ENCODE data around the gene RAB20. TPM values are rescaled to one million over a fixed set of nuclear protein-coding genes. Genes with fewer than 3 reads are reported as not detected.

RAB20 gene
- total and polyA plus RNA-seq, 9 of the 15 experiments (the other 6 are each of a cell fraction or from before 2014, with no cell fraction given): 0.62 to 9.2 (median 5.4) TPM

DNA sequence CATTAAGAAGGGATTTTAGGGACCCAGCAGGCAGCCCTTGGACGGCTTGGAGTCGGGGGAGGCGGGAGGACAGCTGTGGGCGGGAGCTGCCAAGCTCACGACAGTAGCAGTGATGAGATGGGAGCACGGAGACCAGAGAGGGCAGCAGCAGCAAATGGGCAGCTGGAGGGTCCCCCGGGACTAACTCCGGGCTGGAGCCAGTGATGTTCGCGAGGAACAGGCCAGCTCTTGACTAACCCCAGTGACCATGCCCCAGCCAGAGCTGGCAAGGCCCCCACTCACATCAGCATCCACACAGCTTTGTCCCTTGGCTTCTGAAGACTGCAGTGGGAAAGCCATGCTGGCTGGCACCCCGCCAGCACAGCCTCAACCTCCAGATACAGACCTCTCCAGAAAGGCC lies 81.9 kb downstream of the RAB20 start:
- no peak overlapping the region for H3K4me3 ChIP-seq
- peaks cover 0 to 14% of the 10 kb centered on the region in 2 experiments; a peak in 2 of 5 replicates for H3K27me3 ChIP-seq (ENCODE audit: control insufficient read depth in 2 of 2, insufficient read depth in 2 of 2, low read length in 2 of 2)
- TF ChIP-seq NCOA4 (IDR thresholded peaks at IDR 0.05; ENCODE audit: partially characterized antibody): no peak
- no peak for TF ChIP-seq PTBP1 (IDR thresholded peaks at IDR 0.05; ENCODE audit: low read depth, low read length)
- TF ChIP-seq NFIC (IDR thresholded peaks at IDR 0.05): peak; percentile 77
- ATAC-seq (no peak), FAIRE-seq (no peak), DNase-seq (ENCODE audit: extremely low read depth in 1 of 4, low spot score in 3 of 4) (no peak)
- H3K27ac ChIP-seq (ENCODE audit: extremely low read depth, low read depth, low read length): no peak overlapping the region
- BruUV-seq (replicated peaks): no TSS peak
- CTCF ChIA-PET (ENCODE audit: low intra/inter-chr PET ratio): no interaction called here
- no peaks in the 10 kb centered on the region for H3K36me3 ChIP-seq (ENCODE audit: control insufficient read depth, insufficient read depth, low read length)
- WGBS (ENCODE audit: insufficient coverage, low coverage, missing lambda C conversion rate): 68% methylated on average over 8 of the region's 11 CpGs
- in situ Hi-C loops (cut with MboI): no loop called here
- no peaks in the 10 kb centered on the region for H4K20me1 ChIP-seq (replicated peaks; ENCODE audit: control insufficient read depth, insufficient read depth, low read length)
- no peak overlapping the region for H2AFZ ChIP-seq (ENCODE audit: low read depth, low read length)
- no peak overlapping the region for H3K4me2 ChIP-seq (ENCODE audit: insufficient read depth, low read length)
- no peaks in the 10 kb centered on the region for H3K9me3 ChIP-seq (replicated peaks; ENCODE audit: control insufficient read depth, insufficient read depth, low read depth, low read length)
- H3K4me1 ChIP-seq (replicated peaks in 1 of 2; ENCODE audit: control insufficient read depth in 2 of 2, insufficient read depth in 2 of 2, low read length in 2 of 2): peaks cover 18 to 33% of the 10 kb centered on the region in 2 experiments; a peak in 4 of 5 replicates
- intact Hi-C loops (cut with micrococcal nuclease): no loop called here
- no peaks in the 10 kb centered on the region for H3K79me2 ChIP-seq (ENCODE audit: control insufficient read depth, insufficient read depth, low read length)
- POLR2A ChIA-PET: interaction anchor here (0.6 kb wide), 1 partner anchor 205 kb away, joined by 3 read pairs; no protein-coding TSS in a partner anchor
- peaks cover 3% of the 10 kb centered on the region for H3K9me1 ChIP-seq (ENCODE audit: control insufficient read depth, insufficient read depth, low read length)
- no peak overlapping the region for H3K9ac ChIP-seq (ENCODE audit: insufficient read depth in 1 of 2, low read depth in 2 of 2, low read length in 2 of 2)

DNA sequence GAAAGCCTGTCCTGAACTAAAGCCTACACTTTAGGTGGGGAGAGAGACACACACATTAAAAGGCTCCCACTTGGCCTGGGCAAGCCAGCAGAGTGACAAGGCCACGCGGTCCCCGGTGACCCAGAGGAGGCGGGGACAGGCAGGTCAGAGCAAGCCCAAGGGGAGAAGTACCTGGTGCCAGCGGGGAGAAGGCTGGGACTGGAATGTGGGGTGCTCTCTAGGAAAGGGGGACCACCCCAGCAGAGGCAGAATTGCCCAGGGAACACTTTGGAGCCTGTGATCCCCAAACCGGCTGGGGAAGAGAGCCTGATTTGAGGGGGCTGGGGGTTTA lies 82.3 kb downstream of the RAB20 start:
- no peaks in the 10 kb centered on the region for H3K79me2 ChIP-seq (ENCODE audit: control insufficient read depth, insufficient read depth, low read length)
- H4K20me1 ChIP-seq (replicated peaks; ENCODE audit: control insufficient read depth, insufficient read depth, low read length): no peaks in the 10 kb centered on the region
- H2AFZ ChIP-seq (ENCODE audit: low read depth, low read length): 0 out of 2 replicates have a peak overlapping the region, but pooled peaks have one; percentile 40
- no peaks in the 10 kb centered on the region for H3K9me3 ChIP-seq (replicated peaks; ENCODE audit: control insufficient read depth, insufficient read depth, low read depth, low read length)
- H3K36me3 ChIP-seq (ENCODE audit: control insufficient read depth, insufficient read depth, low read length): no peaks in the 10 kb centered on the region
- peak overlapping the region in 1 of 2 experiments; percentile 64; a peak in 2 of 4 replicates for H3K9ac ChIP-seq (ENCODE audit: insufficient read depth in 1 of 2, low read depth in 2 of 2, low read length in 2 of 2)
- no TSS peak for BruUV-seq (replicated peaks)
- ChIA-PET POLR2A (interaction anchor here (0.6 kb wide), 1 partner anchor 206 kb away, joined by 3 read pairs; no protein-coding TSS in a partner anchor), CTCF (ENCODE audit: low intra/inter-chr PET ratio) (no interaction called here)
- ATAC-seq: no peak; the same call in 2 of the 3 replicates
- no peak overlapping the region for H3K4me3 ChIP-seq
- in situ Hi-C loops (cut with MboI): no loop called here
- peaks cover 0 to 14% of the 10 kb centered on the region in 2 experiments; a peak in 2 of 5 replicates for H3K27me3 ChIP-seq (ENCODE audit: control insufficient read depth in 2 of 2, insufficient read depth in 2 of 2, low read length in 2 of 2)
- 35% methylated on average over 6 of the region's 6 CpGs for WGBS (ENCODE audit: insufficient coverage, low coverage, missing lambda C conversion rate)
- peaks cover 3% of the 10 kb centered on the region for H3K9me1 ChIP-seq (ENCODE audit: control insufficient read depth, insufficient read depth, low read length)
- H3K4me1 ChIP-seq (replicated peaks in 1 of 2; ENCODE audit: control insufficient read depth in 2 of 2, insufficient read depth in 2 of 2, low read length in 2 of 2): peaks cover 18 to 35% of the 10 kb centered on the region in 2 experiments; a peak in 4 of 5 replicates
- H3K27ac ChIP-seq (ENCODE audit: extremely low read depth, low read depth, low read length): no peak overlapping the region
- intact Hi-C loops (cut with micrococcal nuclease): no loop called here
- TF ChIP-seq BCL6 (CRISPR knock-in tag; IDR thresholded peaks at IDR 0.05): no peak
- FAIRE-seq: no peak
- no peak for DNase-seq (ENCODE audit: extremely low read depth in 1 of 4, low spot score in 3 of 4)
- H3K4me2 ChIP-seq (ENCODE audit: insufficient read depth, low read length): no peak overlapping the region
